Measurements from ENCODE around the gene ACTN4.
A peak's percentile ranks its signal among the peaks of the same experiment; 100 is the strongest.
"Not testable (repeated sequence)": the region's sequence is repeated elsewhere in the genome, so short reads cannot be mapped to it uniquely, and the experiment has no call there.

Gene ACTN4

DNA sequence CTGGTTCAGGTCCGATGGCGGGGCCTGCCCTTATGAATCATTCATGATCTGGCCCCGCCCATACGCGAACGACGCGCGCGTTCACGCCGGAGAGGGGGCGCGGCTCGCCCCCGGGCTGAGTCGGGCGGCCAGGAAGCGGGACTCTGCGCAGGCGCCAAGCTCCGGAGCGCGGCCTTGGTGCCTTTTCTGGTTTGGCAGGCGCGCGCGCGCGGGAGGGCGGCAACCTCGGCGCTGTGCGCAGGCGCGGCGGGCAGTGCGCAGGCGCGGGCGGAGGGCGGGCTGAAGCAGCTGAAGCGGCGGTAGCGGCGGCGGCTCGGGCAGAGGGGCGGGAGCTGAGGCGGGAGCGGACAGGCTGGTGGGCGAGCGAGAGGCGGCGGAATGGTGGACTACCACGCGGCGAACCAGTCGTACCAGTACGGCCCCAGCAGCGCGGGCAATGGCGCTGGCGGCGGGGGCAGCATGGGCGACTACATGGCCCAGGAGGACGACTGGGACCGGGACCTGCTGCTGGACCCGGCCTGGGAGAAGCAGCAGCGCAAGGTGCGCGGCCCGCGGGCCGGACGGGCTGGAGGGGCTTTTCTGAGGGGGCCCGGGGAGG is at the start of gene ACTN4:
ACTN4 (plus strand) TSS at position 282 of the 598 bp plus-strand sequence; CDS start at position 379, 97 bp downstream.
- peak; percentile 98 for DNase-seq

DNA sequence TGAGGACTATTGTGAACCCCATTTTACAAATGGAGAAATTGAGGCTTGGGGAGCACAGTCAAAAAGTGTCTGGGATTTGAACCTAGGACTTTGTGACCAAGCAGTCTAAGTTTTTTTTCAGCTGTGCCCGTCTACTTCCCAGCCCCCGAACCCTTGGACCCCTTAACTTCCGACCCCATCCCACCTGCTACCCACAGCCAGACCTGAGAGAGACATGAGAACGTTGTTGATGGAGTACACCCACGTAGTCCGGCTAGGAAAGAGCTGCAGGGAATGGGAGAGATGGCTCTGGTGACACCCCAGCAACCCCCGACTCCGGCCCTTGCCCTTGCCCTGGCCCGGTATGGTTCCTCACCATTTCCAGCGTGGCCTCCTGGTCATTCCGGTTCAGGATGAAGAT is 47.7 kb upstream of the ACTN4 start:
- DNase-seq: no peak

DNA sequence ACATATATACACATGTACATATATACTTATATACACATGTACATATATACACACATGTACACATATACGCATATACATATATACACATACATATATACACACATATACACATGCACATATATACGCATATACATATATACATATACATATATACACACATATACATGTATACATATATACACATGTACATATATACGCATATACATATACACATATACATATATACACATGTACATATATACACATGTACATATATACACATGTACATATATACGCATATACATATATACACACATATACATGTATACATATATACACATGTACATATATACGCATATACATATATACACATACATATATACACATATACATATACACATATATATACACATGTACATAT is 44.6 kb upstream of the ACTN4 start:
- not testable (repeated sequence) for DNase-seq

DNA sequence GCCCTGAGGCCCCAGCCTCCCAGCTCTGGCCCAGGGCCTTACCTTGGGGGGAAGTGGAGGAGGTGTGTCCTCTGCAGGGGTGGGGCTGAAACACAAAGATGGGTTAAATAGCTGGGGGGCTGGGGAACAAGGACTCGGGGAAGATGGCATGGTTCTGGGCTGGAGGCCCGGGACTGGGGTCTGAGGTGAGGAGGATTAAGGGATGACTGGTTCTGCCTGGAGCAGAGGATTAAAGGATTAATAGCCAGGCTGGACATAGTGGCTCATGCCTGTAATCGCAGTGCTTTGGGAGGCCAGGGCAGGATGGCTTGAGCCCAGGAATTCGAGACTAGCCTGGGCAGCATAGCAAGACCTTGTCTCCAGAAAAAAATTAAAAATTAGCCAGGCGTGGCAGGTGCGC is 41.3 kb upstream of the ACTN4 start:
- DNase-seq: no peak

DNA sequence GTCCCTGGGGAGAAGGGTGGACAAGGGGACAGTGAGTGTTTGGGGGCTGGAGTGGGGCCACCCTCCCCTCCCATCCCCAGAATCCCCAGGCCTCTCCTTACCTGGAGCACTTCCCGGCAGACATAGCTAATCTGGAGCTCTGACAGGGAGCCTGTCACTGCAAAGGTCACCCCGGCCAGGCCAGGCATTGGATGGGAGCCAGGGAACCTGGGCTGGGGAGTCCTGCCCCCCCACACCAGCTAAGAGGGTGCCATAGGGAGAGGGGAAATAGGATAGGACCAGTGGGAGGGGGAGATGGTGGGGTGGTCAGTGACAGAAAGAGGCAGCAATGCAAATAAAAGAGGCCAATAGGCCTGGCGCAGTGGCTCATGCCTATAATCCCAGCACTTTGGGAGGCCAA is 33.2 kb upstream of the ACTN4 start:
- DNase-seq: no peak

- DNase-seq: no peak
Observed at GRCh38 chr19:38615007-38615581, 32.4 kb upstream of the ACTN4 start.

GRCh38 chr19:38616265-38616664 is 31.2 kb upstream of the ACTN4 start:
- no peak for DNase-seq

DNA sequence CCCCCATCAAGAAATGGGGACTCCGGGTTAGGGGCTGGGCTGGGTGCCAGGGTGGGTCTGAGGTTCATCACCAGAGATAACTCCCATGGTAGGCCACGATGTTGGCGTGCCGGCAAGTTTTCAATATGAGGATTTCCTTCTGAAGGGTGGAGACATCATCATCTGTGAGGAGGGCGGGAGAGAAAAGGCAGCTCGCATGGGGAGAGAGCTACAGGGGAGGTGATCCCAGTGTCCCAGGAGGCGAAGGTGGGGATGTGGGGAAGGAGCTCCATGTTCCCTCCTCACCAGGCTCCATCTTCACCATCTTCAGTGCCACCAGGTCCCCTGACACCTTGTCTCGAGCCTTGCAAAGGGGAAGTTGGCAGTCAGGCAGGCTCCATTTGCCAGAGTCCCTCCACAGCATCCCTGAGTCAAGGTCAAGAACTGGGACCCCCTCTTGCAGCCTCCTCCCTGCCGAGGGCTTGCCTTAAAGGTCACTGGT is 30.1 kb upstream of the ACTN4 start:
- DNase-seq: no peak

GRCh38 chr19:38617764-38618589 is 29.5 kb upstream of the ACTN4 start, which contains the start of gene MAP4K1:
TSS of gene MAP4K1 (minus strand) at chr19:38617953. CDS start at chr19:38617895, 58 bp downstream.
- DNase-seq: peak; percentile 82

GRCh38 chr19:38618590-38619360 is 28.7 kb upstream of the ACTN4 start, which contains the start of gene EIF3K:
TSS of gene EIF3K (plus strand) at chr19:38619188. CDS start at chr19:38619269, 81 bp downstream.
- DNase-seq: peak; percentile 98

DNA sequence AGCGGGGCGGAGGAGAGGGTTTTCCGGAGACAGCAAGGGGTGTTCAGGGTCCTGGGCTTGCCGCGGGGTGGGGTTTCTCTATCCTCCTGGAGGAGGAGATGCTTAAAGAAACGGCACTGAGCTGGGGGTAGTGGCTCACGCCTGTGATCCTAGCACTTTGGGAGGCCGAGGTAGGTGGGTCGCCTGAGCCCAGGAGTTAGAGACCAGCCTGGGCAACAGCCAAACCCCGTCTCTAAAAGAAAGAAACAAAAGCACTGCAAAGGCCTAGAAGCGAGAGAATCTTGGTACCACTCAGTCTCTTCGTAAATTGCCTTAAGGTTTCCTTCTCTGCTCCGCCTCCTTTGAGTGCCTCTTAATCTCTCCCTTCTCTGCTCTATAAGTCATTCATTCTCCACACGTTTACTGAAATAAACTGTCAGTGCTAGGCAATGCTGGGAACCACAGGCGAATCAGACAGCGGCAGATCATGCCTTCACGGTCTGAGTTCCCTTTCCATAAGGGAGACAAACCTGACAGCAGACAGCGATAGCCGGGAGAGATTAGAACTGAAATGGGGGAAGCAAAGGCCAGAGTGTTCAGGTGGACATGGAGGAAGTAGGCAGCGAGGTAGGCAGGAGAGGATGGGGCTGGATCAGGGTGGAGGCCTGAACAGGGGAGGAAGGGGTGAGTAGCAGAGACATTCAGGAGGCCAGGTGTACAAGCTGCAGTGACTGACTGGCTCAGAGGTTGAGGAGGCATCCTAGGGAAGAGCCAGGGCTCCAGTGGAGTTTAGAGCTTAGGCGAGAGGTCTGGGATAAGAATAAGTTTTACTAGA is 27.9 kb upstream of the ACTN4 start:
- no peak for DNase-seq

- no peak for DNase-seq
Observed at GRCh38 chr19:38624822-38625221, 22.6 kb upstream of the ACTN4 start.

DNA sequence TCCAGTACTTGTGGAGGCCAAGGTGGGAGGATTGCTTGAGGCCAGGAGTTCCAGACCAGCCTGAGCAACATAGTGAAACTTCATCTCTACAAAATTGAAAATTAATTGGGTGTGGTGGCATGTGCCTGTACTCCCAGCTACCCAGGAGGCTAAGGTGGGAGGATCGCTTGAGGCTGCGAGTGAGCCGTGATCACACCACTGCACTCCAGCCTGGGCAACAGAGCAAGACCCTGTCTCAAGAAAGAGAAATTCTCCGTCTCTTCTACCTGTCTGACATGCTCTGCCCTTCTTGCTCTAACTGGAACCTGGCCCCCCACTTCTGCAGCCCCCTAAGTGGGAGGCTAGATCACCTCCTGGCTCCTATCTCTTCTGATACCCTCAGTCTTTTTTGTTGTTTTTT is 21.0 kb upstream of the ACTN4 start:
- no peak for DNase-seq

GRCh38 chr19:38629568-38629967 is 17.9 kb upstream of the ACTN4 start:
- no peak for DNase-seq

DNA sequence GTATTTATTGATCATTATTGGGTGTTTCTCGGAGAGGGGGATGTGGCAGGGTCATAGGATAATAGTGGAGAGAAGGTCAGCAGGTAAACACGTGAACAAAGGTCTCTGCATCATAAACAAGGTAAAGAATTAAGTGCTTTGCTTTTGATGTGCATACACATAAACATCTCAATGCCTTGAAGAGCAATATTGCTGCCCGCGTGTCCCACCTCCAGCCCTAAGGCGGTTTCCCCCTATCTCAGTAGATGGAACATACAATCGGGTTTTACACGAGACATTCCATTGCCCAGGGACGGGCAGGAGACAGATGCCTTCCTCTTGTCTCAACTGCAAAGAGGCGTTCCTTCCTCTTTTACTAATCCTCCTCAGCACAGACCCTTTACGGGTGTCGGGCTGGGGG is 16.1 kb upstream of the ACTN4 start:
- DNase-seq: not testable (repeated sequence)

DNA sequence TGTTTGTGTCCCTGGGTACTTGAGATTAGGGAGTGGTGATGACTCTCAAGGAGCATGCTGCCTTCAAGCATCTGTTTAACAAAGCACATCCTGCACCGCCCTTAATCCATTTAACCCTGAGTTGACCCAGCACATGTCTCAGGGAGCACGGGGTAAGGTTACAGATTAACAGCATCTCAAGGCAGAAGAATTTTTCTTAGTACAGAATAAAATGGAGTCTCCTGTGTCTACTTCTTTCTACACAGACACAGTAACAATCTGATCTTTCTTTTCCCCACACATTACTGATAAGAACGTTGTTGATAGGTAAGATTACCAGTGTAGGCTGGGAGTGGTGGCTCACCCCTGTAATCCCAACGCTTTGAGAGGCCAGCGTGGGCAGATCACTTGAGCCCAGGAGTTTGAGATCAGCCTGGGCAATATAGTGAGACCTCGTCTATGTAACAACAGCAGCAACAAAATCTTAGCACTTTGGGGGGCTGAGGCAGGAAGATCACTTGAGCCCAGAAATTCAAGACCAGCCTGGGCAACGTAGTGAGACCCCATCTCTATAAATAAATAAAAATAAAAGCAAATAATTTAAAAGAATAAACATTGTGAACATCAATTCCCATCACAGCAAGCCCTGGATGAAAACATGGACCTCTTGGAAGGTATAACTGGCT is 15.5 kb upstream of the ACTN4 start:
- DNase-seq: not testable (repeated sequence)

GRCh38 chr19:38632476-38633213 is 14.8 kb upstream of the ACTN4 start:
- DNase-seq: no peak

GRCh38 chr19:38634757-38635482 is 12.5 kb upstream of the ACTN4 start:
- peak; percentile 65 for DNase-seq

DNA sequence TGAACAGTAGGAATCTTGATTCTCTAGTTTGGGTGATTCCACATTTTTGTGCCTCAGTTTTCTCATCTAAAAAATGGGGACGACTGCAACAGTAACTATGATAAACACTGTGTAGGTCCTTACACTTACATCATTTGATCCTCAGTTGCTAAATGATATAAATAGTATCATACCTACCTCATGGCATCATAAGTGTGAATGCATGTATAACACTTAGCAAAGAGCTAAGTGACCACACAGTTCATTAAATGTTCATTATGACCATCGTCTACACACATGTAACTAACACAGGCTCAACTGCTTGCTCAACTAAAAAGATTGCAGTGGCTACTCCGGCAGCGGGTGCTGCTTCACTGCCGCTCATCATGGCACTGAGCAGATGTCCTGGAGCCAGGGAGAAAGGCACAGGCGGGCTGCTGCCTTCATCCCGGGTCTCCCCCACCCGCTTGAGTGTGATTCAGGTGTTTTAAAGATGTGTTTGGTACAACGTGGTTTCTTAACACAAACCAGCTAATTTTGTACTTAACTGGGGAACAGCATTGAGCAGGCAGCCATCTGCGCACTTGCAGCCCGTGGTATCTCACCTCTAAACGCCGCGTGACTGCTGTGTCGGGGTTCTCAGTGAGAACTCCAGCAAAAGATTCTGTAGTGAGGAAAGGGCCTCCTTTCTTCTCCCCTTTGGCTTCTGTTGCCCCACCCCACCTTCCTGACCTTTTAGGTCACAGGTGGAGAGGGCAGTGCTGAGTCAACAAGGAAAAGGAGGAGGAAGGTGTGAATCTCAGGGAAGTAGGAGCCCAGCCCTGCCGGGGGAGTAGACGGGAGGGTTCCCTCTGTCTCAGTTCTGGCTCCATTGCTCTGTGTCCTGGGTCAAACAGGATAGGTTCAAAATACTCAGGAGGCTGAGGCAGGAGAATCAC is 11.7 kb upstream of the ACTN4 start:
- DNase-seq: no peak
